Keratinocyte (primary cell): ENCODE results near the gene CASK. TPM values are rescaled to one million over a fixed set of nuclear protein-coding genes. Genes with fewer than 3 reads are reported as not detected.

Experiments used
- DNase-seq: peaks from one replicate; pipeline ENCODE4 v3.0.0-alpha.2; 2011; ENCODE audit warnings: low read depth, missing footprints, low spot score
- FAIRE-seq: peaks from 2 replicates; lab custom pipeline; 2011; peaks lifted over from hg19 to GRCh38; lab: Jason Lieb, UNC
- H2AFZ ChIP-seq: 2 replicates; pipeline ENCODE4 v1.6.0; 2012; ENCODE audit warnings: low read length, control low read depth, inconsistent platforms; ENCODE audit not compliant: control insufficient read depth
- H3K27ac ChIP-seq: 2 replicates; pipeline ENCODE4 v1.5.1; 2011; ENCODE audit warnings: low read length; ENCODE audit not compliant: control insufficient read depth, insufficient read depth
- H3K27me3 ChIP-seq: 3 replicates; pipeline ENCODE4 v1.6.0; 2011; ENCODE audit warnings: low read length; ENCODE audit not compliant: control insufficient read depth, insufficient read depth; ENCODE audit errors: extremely low read depth
- H3K36me3 ChIP-seq, 2 experiments: 2 replicates in 1 of 2; 3 replicates in 1 of 2; pipeline ENCODE4 v1.5.1; 2011; ENCODE audit warnings: low read length in 2 of 2, mild to moderate bottlenecking in 1 of 2; ENCODE audit not compliant: control insufficient read depth in 2 of 2, insufficient read depth in 2 of 2; ENCODE audit errors: extremely low read depth in 1 of 2
- H3K4me1 ChIP-seq: 3 replicates; pipeline ENCODE4 v1.5.1; 2011; ENCODE audit warnings: low read length; ENCODE audit not compliant: control insufficient read depth, insufficient read depth; ENCODE audit errors: extremely low read depth
- H3K4me2 ChIP-seq: 3 replicates; pipeline ENCODE4 v1.6.0; 2011; ENCODE audit warnings: low read depth, low read length; ENCODE audit not compliant: control insufficient read depth, insufficient read depth; ENCODE audit errors: extremely low read depth
- H3K4me3 ChIP-seq, 3 experiments: fragments of 200-600 bp in 1 of 3; sonication (generic) in 1 of 3; 2 replicates in 2 of 3; 3 replicates in 1 of 3; pipeline ENCODE4 v1.5.1; 2011 to 2016; ENCODE audit warnings: low read length in 3 of 3, mild to moderate bottlenecking in 3 of 3, control low read depth in 2 of 3, inconsistent platforms in 1 of 3, low read depth in 1 of 3, mixed read lengths in 1 of 3, mixed run types in 1 of 3, moderate library complexity in 1 of 3; ENCODE audit not compliant: control insufficient read depth in 2 of 3, insufficient read depth in 2 of 3; ENCODE audit errors: extremely low read depth in 1 of 3
- H3K79me2 ChIP-seq: 2 replicates; pipeline ENCODE4 v1.6.0; 2012; ENCODE audit warnings: low read length; ENCODE audit not compliant: control insufficient read depth, insufficient read depth
- H3K9ac ChIP-seq: 3 replicates; pipeline ENCODE4 v1.6.0; 2011; ENCODE audit warnings: low read length; ENCODE audit not compliant: control insufficient read depth, insufficient read depth; ENCODE audit errors: extremely low read depth
- H3K9me1 ChIP-seq: 3 replicates; pipeline ENCODE4 v1.6.0; 2011; ENCODE audit warnings: low read length; ENCODE audit not compliant: control insufficient read depth, insufficient read depth; ENCODE audit errors: extremely low read depth
- H3K9me3 ChIP-seq: 2 replicates; pipeline ENCODE4 v1.5.1; 2012; ENCODE audit warnings: low read depth, low read length; ENCODE audit not compliant: control insufficient read depth
- H4K20me1 ChIP-seq: 3 replicates; pipeline ENCODE4 v1.6.0; 2011; ENCODE audit warnings: low read length; ENCODE audit not compliant: control insufficient read depth, insufficient read depth; ENCODE audit errors: extremely low read depth
- EZH2 ChIP-seq: IDR thresholded peaks from one replicate; pipeline ENCODE4 v1.6.1; 2012; ENCODE audit warnings: inconsistent platforms, mild to moderate bottlenecking, low read length, moderate library complexity
- dilution Hi-C: fragments of 300-500 bp; cut with MboI; formaldehyde crosslinking; loops from one replicate; pipeline ENCODE4 v1.7.0; 2020; ENCODE audit warnings: low sequenced_read_pairs; ENCODE audit not compliant: extremely low pct_ligation_motif_present
- polyA plus RNA-seq, 5 experiments: library from polyadenylated mRNA; depleted of rRNA in 3 of 5; stranded (reverse) in 3 of 5; stranded (forward) in 1 of 5; unstranded in 1 of 5; fragments of >200 nt; gene quantifications; 1 replicate in 1 of 5; 2 replicates in 3 of 5; 3 replicates in 1 of 5; pipeline versions ENCODE4 v1.2.1 to v1.2.3, GENCODE V29; 2011 to 2012; ENCODE audit warnings: missing spikeins in 2 of 5, low read depth in 1 of 5, low replicate concordance in 1 of 5
- TF ChIP-seq, protein P1 (sequence below), 3 experiments: IDR thresholded peaks in 1 of 3; conservative IDR thresholded peaks in 1 of 3; optimal IDR thresholded peaks in 1 of 3; 2 replicates in 2 of 3; 3 replicates in 1 of 3; pipeline versions ENCODE3 to v1.5.1; 2011; ENCODE audit warnings: low read length in 3 of 3, mild to moderate bottlenecking in 3 of 3, moderate library complexity in 2 of 3, control low read depth in 1 of 3, inconsistent platforms in 1 of 3; ENCODE audit not compliant: insufficient read depth in 2 of 3; ENCODE audit errors: extremely low read depth in 1 of 3

The CASK gene
- polyA plus RNA-seq, 1 donor (not counting 4 experiments of a cell fraction or from before 2014, with no cell fraction given): 33.7 TPM

GRCh38 chrX:41516456-41516855 lies 406.9 kb downstream of the CASK start:
- TF ChIP-seq, protein P1, sequence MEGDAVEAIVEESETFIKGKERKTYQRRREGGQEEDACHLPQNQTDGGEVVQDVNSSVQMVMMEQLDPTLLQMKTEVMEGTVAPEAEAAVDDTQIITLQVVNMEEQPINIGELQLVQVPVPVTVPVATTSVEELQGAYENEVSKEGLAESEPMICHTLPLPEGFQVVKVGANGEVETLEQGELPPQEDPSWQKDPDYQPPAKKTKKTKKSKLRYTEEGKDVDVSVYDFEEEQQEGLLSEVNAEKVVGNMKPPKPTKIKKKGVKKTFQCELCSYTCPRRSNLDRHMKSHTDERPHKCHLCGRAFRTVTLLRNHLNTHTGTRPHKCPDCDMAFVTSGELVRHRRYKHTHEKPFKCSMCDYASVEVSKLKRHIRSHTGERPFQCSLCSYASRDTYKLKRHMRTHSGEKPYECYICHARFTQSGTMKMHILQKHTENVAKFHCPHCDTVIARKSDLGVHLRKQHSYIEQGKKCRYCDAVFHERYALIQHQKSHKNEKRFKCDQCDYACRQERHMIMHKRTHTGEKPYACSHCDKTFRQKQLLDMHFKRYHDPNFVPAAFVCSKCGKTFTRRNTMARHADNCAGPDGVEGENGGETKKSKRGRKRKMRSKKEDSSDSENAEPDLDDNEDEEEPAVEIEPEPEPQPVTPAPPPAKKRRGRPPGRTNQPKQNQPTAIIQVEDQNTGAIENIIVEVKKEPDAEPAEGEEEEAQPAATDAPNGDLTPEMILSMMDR (optimal IDR thresholded peaks at IDR 0.05 in 1 of 3, IDR thresholded peaks at IDR 0.05 in 1 of 3, conservative IDR thresholded peaks at IDR 0.05 in 1 of 3; ENCODE audit: extremely low read depth in 1 of 3, insufficient read depth in 2 of 3, low read length in 3 of 3): no peak
- no peak for TF ChIP-seq EZH2
- H3K4me2 ChIP-seq: no peak overlapping the region
- H2AFZ ChIP-seq: no peak overlapping the region
- no peak overlapping the region for H3K9ac ChIP-seq
- H3K27ac ChIP-seq: no peak overlapping the region
- no peaks in the 10 kb centered on the region for H3K79me2 ChIP-seq
- H4K20me1 ChIP-seq: no peaks in the 10 kb centered on the region
- no peaks in the 10 kb centered on the region for H3K27me3 ChIP-seq
- FAIRE-seq: no peak
- H3K36me3 ChIP-seq: no peaks in the 10 kb centered on the region
- H3K9me3 ChIP-seq: no peaks in the 10 kb centered on the region
- DNase-seq: no peak
- dilution Hi-C loops: no loop called here
- no peaks in the 10 kb centered on the region for H3K4me1 ChIP-seq
- H3K9me1 ChIP-seq: no peaks in the 10 kb centered on the region
- H3K4me3 ChIP-seq: no peak overlapping the region

GRCh38 chrX:41515376-41515775 lies 408.0 kb downstream of the CASK start:
- no peaks in the 10 kb centered on the region for H3K9me3 ChIP-seq
- no peaks in the 10 kb centered on the region for H3K27me3 ChIP-seq
- H3K4me1 ChIP-seq: no peaks in the 10 kb centered on the region
- H3K4me3 ChIP-seq: no peak overlapping the region
- FAIRE-seq (no peak), DNase-seq (no peak)
- dilution Hi-C loops: no loop called here
- no peak overlapping the region for H3K9ac ChIP-seq
- H3K79me2 ChIP-seq: no peaks in the 10 kb centered on the region
- no peaks in the 10 kb centered on the region for H3K36me3 ChIP-seq
- no peak overlapping the region for H3K4me2 ChIP-seq
- no peaks in the 10 kb centered on the region for H4K20me1 ChIP-seq
- H2AFZ ChIP-seq: no peak overlapping the region
- H3K27ac ChIP-seq: no peak overlapping the region
- TF ChIP-seq, protein P1 (optimal IDR thresholded peaks at IDR 0.05 in 1 of 3, IDR thresholded peaks at IDR 0.05 in 1 of 3, conservative IDR thresholded peaks at IDR 0.05 in 1 of 3; ENCODE audit: extremely low read depth in 1 of 3, insufficient read depth in 2 of 3, low read length in 3 of 3): no peak
- no peak for TF ChIP-seq EZH2
- H3K9me1 ChIP-seq: no peaks in the 10 kb centered on the region
